ENCODE results near the gene TSC1.

TSC1 gene

GRCh38 chr9:132957805-132958204, 13.4 kb upstream of the TSC1 start:
- Histone ChIP-seq H3K27ac (no peak overlapping the region), H3K4me3 (ENCODE audit: low read depth, low read length) (no peak overlapping the region), H3K36me3 (replicated peaks) (no peaks in the 10 kb centered on the region), H3K27me3 (replicated peaks) (no peaks in the 10 kb centered on the region)
- no peak for TF ChIP-seq CTCF (IDR thresholded peaks at IDR 0.05; ENCODE audit: low read depth, low read length, missing control alignments)
- in situ Hi-C loops (cut with HindIII; ENCODE audit: low pct_ligation_motif_present, low sequenced_read_pairs): no loop called here
- no peak for DNase-seq

DNA sequence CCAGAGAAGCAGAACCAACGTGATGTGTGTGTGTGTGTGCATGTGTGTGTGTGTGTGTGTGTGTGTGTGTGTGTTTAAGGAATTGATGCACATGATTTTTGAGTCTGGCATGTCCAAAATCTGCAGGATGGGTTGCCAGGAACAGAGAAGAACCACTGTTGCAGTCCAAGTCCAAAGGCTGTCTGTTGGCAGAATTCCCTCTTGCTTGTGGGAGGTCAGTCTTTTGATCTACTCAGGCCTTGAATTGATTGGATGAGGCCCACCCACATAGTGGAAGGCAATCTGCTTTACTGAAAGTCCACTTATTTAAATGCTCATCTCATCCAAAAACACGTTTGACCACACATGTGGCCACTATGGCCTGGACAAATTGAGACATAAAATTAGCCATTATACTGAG, 11.4 kb upstream of the TSC1 start:
- Histone ChIP-seq H3K4me3 (ENCODE audit: low read depth, low read length) (no peak overlapping the region), H3K27me3 (replicated peaks) (no peaks in the 10 kb centered on the region), H3K36me3 (replicated peaks) (no peaks in the 10 kb centered on the region), H3K27ac (no peak overlapping the region)
- in situ Hi-C loops (cut with HindIII; ENCODE audit: low pct_ligation_motif_present, low sequenced_read_pairs): no loop called here
- no peak for DNase-seq
- TF ChIP-seq CTCF (IDR thresholded peaks at IDR 0.05; ENCODE audit: low read depth, low read length, missing control alignments): no peak

DNA sequence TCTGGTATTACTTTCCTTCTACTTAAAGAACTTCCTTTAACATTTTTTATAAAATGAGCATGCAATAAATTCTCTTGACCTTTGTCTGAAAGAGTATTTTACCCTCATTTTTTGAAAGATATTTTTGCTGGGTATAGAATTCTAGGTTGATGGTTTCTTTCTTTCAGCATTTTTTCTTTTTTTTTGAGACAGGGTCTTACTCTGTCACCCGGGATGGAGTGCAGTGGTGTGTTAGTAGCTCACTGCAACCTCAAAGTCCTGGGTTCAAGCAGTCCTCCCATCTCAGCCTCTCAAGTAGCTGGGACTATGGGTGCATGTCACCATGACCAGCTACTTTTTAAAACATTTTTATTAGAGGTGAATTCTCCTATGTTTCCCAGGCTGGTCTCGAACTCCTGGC, 10.7 kb upstream of the TSC1 start:
- Histone ChIP-seq H3K4me3 (ENCODE audit: low read depth, low read length) (no peak overlapping the region), H3K27ac (no peak overlapping the region), H3K27me3 (replicated peaks) (no peaks in the 10 kb centered on the region), H3K36me3 (replicated peaks) (no peaks in the 10 kb centered on the region)
- in situ Hi-C loops (cut with HindIII; ENCODE audit: low pct_ligation_motif_present, low sequenced_read_pairs): no loop called here
- TF ChIP-seq CTCF (IDR thresholded peaks at IDR 0.05; ENCODE audit: low read depth, low read length, missing control alignments): no peak
- DNase-seq: no peak

GRCh38 chr9:132949709-132950108, 5.3 kb upstream of the TSC1 start:
- Histone ChIP-seq H3K36me3 (replicated peaks) (no peaks in the 10 kb centered on the region), H3K4me3 (ENCODE audit: low read depth, low read length) (no peak overlapping the region), H3K27ac (no peak overlapping the region), H3K27me3 (replicated peaks) (no peaks in the 10 kb centered on the region)
- in situ Hi-C loops (cut with HindIII; ENCODE audit: low pct_ligation_motif_present, low sequenced_read_pairs): no loop called here
- no peak for TF ChIP-seq CTCF (IDR thresholded peaks at IDR 0.05; ENCODE audit: low read depth, low read length, missing control alignments)
- DNase-seq: no peak

DNA sequence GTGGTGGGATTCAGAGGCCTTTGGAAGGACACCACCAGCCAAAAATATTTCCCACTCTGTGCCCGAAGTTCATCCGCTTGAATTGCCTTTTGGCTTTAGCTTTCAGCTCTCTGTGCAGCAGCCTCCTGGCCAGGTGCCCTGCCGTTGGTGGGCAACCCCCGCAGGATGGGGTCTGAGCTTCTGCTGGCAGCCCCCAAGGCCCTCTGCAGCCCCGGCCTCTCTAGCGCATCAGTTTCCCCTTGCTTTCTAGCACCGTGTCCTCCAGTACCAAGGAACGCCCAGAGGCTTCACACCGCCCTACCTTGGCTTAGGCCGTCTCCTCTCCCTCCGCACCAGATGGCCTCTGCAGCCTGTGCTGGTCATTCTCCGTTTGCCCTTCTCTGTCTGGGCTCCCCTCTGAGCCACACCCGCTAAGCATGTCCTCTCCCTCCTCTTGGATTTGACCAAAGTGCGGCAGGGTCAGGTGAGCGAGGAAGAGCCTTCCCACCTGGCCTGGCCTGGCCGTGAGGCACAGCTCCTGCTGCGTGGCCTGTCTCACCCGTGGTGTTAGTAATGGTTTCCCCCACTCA, 4.2 kb upstream of the TSC1 start:
- DNase-seq: no peak
- H3K36me3 ChIP-seq (replicated peaks): peaks cover 3% of the 10 kb centered on the region
- TF ChIP-seq CTCF (IDR thresholded peaks at IDR 0.05; ENCODE audit: low read depth, low read length, missing control alignments): no peak
- in situ Hi-C loops (cut with HindIII; ENCODE audit: low pct_ligation_motif_present, low sequenced_read_pairs): no loop called here
- H3K4me3 ChIP-seq (ENCODE audit: low read depth, low read length): no peak overlapping the region
- H3K27ac ChIP-seq: no peak overlapping the region
- no peaks in the 10 kb centered on the region for H3K27me3 ChIP-seq (replicated peaks)

DNA sequence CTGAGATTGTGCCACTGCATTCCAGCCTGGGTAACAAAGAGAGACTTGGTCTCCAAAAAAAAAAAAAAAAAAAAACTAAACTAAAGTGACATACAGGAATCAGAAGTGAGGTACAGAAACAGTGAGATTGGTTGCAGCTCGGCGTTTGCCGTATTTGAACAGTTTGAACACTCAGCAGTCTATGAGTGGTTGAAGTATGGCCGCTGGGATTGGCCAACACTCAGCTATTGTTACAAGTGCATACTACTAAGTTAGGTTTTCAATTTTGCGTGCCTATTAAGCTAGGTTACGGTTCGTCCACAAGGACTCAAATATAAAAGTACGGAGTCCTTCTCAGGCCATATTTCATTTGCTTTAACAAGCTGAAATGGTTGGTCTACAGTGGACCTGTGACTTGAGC, 3.3 kb upstream of the TSC1 start:
- no peaks in the 10 kb centered on the region for H3K27me3 ChIP-seq (replicated peaks)
- no peak for TF ChIP-seq CTCF (IDR thresholded peaks at IDR 0.05; ENCODE audit: low read depth, low read length, missing control alignments)
- H3K4me3 ChIP-seq (ENCODE audit: low read depth, low read length): no peak overlapping the region
- H3K27ac ChIP-seq: no peak overlapping the region
- H3K36me3 ChIP-seq (replicated peaks): peaks cover 3% of the 10 kb centered on the region
- in situ Hi-C loops (cut with HindIII; ENCODE audit: low pct_ligation_motif_present, low sequenced_read_pairs): no loop called here
- no peak for DNase-seq
